ENCODE data around the gene MAB21L1.

DNA sequence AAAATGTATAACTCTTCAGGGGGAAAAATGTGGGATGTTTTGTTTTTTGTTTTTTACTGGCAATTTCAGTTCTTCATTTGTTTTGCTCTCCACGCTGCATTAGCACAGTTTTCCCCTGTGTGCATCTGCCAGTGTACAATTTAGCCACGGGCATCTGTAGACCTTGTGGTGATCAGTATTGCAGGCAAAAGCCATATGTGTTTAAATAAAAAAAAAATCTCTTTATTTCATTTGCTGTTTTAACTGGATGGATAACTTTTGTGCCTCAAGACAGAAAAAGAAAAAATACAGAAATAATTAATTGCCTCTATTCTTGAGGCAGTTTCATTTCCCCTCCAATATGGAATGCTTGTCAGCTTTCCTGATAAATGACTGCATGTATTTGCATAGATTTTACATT lies 7.9 kb upstream of the MAB21L1 start:
- no peak for TF ChIP-seq ZFX (IDR thresholded peaks at IDR 0.05)
- TF ChIP-seq, protein P1, sequence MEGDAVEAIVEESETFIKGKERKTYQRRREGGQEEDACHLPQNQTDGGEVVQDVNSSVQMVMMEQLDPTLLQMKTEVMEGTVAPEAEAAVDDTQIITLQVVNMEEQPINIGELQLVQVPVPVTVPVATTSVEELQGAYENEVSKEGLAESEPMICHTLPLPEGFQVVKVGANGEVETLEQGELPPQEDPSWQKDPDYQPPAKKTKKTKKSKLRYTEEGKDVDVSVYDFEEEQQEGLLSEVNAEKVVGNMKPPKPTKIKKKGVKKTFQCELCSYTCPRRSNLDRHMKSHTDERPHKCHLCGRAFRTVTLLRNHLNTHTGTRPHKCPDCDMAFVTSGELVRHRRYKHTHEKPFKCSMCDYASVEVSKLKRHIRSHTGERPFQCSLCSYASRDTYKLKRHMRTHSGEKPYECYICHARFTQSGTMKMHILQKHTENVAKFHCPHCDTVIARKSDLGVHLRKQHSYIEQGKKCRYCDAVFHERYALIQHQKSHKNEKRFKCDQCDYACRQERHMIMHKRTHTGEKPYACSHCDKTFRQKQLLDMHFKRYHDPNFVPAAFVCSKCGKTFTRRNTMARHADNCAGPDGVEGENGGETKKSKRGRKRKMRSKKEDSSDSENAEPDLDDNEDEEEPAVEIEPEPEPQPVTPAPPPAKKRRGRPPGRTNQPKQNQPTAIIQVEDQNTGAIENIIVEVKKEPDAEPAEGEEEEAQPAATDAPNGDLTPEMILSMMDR (IDR thresholded peaks at IDR 0.05 in 2 of 3, conservative IDR thresholded peaks at IDR 0.05 in 1 of 3; ENCODE audit: borderline replicate concordance in 1 of 3, insufficient read depth in 1 of 3, low read depth in 2 of 3, low read length in 2 of 3) = no peak
- no peak for TF ChIP-seq POLR2A (IDR thresholded peaks at IDR 0.05; ENCODE audit: borderline replicate concordance, extremely low read depth, insufficient read depth, insufficient read length)
- no peak for TF ChIP-seq POLR2AphosphoS5 (IDR thresholded peaks at IDR 0.05; ENCODE audit: low read depth, low read length)
- no peak for TF ChIP-seq ZNF274 (IDR thresholded peaks at IDR 0.05; ENCODE audit: low read depth, low read length)
- TF ChIP-seq, protein P2, sequence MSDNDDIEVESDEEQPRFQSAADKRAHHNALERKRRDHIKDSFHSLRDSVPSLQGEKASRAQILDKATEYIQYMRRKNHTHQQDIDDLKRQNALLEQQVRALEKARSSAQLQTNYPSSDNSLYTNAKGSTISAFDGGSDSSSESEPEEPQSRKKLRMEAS (IDR thresholded peaks at IDR 0.05) = no peak
- TF ChIP-seq TCF7L2 (IDR thresholded peaks at IDR 0.05; ENCODE audit: borderline replicate concordance, extremely low read depth, insufficient read depth, insufficient read length) = no peak
- no peak for TF ChIP-seq SP1 (IDR thresholded peaks at IDR 0.05; ENCODE audit: low read depth)
- no peak for TF ChIP-seq RAD21 (IDR thresholded peaks at IDR 0.05; ENCODE audit: low read depth)
- TF ChIP-seq EZH2phosphoT487 (IDR thresholded peaks at IDR 0.05; ENCODE audit: borderline replicate concordance) = no peak
- TF ChIP-seq, protein P3, sequence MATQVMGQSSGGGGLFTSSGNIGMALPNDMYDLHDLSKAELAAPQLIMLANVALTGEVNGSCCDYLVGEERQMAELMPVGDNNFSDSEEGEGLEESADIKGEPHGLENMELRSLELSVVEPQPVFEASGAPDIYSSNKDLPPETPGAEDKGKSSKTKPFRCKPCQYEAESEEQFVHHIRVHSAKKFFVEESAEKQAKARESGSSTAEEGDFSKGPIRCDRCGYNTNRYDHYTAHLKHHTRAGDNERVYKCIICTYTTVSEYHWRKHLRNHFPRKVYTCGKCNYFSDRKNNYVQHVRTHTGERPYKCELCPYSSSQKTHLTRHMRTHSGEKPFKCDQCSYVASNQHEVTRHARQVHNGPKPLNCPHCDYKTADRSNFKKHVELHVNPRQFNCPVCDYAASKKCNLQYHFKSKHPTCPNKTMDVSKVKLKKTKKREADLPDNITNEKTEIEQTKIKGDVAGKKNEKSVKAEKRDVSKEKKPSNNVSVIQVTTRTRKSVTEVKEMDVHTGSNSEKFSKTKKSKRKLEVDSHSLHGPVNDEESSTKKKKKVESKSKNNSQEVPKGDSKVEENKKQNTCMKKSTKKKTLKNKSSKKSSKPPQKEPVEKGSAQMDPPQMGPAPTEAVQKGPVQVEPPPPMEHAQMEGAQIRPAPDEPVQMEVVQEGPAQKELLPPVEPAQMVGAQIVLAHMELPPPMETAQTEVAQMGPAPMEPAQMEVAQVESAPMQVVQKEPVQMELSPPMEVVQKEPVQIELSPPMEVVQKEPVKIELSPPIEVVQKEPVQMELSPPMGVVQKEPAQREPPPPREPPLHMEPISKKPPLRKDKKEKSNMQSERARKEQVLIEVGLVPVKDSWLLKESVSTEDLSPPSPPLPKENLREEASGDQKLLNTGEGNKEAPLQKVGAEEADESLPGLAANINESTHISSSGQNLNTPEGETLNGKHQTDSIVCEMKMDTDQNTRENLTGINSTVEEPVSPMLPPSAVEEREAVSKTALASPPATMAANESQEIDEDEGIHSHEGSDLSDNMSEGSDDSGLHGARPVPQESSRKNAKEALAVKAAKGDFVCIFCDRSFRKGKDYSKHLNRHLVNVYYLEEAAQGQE (IDR thresholded peaks at IDR 0.05; ENCODE audit: low read depth) = no peak
- no peak for TF ChIP-seq FOSL1 (IDR thresholded peaks at IDR 0.05; ENCODE audit: low read depth)
- TF ChIP-seq, protein P4, sequence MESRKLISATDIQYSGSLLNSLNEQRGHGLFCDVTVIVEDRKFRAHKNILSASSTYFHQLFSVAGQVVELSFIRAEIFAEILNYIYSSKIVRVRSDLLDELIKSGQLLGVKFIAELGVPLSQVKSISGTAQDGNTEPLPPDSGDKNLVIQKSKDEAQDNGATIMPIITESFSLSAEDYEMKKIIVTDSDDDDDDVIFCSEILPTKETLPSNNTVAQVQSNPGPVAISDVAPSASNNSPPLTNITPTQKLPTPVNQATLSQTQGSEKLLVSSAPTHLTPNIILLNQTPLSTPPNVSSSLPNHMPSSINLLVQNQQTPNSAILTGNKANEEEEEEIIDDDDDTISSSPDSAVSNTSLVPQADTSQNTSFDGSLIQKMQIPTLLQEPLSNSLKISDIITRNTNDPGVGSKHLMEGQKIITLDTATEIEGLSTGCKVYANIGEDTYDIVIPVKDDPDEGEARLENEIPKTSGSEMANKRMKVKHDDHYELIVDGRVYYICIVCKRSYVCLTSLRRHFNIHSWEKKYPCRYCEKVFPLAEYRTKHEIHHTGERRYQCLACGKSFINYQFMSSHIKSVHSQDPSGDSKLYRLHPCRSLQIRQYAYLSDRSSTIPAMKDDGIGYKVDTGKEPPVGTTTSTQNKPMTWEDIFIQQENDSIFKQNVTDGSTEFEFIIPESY (IDR thresholded peaks at IDR 0.05; ENCODE audit: extremely low read depth, insufficient replicate concordance, low read length) = no peak
